Hematopoietic multipotent progenitor cell treated with erythropoietin and hydrocortisone succinate and interleukin-3 and kit ligand, for 15 days (in vitro differentiated cells): ENCODE data around the gene TNIP2.
"Not testable (repeated sequence)": the region's sequence is repeated elsewhere in the genome, so short reads cannot be mapped to it uniquely, and the experiment has no call there.

ENCODE experiments used
- DNase-seq: peaks from one replicate; pipeline ENCODE4 v3.0.0-alpha.2; 2015; ENCODE audit warnings: low spot score

The TNIP2 gene

DNA sequence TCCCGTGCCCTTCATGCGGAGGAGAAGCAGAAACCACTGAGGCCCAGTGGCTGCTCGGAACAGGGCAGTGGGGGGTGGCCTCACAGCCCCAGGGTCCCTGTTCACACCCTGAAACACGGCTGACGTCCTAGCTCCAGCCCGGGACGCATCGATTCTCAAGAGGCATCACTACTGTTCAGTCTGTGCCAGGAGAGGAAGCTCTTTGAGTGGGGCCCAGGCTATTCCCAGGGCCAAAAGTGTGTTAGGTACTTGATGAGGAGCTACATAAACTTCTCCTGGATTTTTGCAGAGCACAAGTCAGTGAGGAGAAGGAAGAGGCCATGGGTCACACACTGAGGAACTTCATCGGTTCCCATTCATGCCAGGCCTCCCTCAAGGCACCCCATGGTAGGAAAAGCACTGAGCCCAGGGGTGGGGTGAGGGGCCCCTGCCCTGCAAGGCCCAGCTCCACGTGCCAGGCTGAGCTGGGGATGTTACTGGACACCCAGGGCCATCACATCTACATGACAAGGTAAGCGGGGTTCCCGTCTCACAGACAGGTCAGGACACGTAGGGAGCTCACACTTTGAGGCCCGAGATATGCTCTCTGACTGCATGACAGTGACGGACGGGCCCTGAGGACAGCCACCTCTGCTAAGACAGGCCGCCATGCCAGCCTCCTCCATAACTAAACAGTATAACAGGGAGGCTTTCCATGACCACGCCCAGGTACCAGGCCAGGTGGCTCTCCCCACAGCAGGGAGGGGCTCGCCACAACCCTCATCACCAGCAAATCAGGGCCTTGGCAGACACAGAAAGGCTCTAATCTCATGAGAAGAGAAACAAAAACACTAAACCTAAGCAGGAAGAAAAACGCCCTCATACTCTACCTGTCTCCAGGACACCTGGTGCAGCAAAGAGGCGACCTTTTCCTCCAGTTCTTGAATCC, 12.4 kb downstream of the TNIP2 start:
- no peak for DNase-seq

DNA sequence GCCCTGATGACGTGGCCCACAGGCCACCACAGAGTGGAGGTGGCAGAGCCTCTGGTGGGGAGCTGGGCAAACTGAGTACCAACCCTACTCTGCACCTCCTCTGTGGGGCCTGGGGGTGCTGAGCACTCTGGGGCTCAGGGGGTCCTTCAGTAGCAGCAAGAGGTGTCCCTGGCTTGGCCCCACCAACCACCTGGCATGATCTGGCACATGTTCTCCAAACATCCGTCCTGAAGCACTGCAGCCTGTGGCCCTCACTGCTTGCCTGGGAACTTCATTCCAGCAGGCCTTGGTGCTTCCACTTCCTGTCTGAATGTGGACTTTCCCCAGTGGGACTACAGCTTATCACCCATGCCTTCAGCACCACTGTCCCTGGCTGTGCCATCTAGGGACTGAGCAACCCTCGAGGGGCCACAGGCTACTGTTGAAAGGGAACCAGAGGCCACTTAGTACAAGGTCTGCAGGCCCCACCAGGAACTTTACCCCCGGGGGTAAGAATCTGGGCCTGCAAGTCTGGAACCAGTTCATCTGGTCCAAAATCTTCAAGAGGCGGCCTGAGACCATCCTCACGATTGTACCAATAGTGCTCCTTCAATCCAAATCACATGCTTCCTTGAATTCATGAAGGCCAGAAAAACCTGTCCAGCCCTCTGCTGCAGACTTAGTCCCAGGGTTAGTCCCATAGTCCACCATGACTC, 13.2 kb downstream of the TNIP2 start:
- no peak for DNase-seq

DNA sequence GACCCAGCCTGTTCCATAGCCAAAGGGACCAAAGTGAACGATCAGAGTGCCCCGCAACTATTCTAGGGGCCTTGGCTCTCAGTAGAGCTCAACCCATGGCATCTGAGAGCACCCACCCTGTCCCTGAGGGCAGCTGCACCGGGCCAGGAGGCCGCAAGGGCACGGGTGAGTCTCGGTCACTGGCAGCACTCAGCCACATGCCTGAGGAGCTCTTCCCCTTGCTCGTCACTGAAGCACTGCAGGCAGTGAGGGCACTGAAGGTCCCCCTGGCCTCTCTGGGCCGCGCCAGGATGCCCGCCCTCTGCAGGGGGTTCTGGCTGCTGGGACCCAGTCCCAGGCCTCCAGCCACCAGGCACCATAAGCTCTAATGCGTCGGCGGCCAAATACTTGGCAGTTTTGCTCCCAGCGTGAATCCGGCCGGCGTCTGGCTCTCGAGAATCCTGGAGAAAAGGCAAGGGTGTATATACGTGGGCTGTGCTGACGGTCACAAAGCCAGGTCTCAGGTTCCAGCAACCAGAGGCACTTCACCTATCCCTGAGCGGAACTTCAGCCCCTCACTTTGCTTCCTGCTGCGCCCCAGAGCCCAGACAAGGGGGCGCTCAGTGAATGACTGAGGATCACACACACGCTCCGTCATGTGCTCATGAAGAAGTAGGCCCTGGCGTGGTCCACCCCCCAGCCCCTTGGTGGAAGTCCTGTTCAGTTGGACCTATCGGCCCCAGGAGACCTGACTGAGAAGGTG, 13.9 kb downstream of the TNIP2 start:
- DNase-seq = no peak

DNA sequence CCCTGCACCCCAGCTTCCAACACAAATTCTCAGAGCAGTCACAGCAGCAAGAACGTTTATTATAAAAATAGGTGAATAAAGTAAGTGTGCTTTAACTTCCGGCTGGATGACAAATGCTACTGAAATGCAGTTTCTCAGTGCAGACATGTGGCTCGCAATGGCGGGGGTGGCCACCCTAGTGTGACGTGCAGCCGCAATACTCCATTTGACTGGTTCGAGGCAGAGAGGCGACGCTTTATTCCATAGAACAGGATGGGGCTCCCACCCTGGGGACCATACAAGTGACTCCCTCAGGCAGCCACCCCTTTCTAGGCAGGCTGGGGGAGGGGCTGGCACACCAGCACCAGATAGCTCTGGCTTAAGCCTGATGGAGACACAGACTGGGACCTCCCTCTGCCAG, 14.5 kb downstream of the TNIP2 start:
- DNase-seq = no peak

DNA sequence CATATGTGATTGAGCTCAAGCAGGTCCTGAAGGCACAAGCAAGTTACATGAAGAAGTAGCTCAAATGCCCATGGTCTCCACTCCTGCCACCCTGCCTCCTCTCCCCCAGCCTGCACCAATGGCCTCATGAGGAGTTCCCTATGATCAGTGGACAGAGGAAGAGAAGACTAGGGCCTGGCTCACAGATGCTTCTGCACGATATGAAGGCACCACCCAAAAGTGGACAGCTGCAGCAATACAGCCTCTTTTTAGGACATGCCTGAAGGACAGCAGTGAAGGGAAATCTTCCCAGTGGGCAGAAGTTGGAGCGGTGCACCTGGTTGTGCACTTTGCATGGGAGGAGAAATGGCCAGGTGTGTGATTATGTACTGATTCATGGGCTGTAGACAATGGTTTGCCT, 17.8 kb downstream of the TNIP2 start:
- DNase-seq = not testable (repeated sequence)

DNA sequence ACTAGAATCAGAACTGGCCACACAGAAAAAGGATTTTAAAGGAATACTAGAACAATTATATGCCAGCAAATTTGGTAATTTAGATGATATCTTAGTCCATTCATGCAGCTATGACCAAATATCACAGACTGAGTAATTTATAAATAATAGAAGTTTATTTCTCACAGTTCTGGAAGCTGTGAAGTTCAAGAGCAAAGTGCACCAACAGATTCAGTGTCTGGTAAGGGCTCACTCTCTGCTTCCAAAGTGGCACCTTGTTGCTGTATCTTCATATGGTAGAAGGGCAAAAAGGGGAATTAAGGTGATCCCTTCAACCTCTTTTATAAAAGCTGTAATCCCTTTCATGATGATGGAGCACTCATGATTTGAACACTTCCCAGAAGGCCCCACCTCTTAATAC, 20.3 kb downstream of the TNIP2 start:
- no peak for DNase-seq

DNA sequence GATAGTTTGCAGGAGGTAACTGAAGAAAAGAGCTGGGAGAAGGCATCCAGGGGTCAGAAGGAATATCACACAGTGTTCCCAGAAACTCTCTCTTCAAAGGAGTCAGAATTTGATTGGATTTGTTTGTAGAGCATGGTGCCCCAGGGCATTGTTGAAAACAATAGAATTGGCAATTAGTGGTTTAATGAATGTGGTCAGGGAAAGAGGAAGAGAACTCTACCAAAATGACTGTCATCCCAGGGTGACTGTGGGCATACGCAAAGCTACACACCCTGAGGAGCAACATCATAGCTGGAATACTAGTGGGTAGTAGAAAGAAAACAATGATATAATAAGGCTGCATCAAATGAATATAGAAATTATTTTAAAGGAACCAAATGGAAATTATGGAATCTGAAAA, 21.5 kb downstream of the TNIP2 start:
- DNase-seq = no peak

DNA sequence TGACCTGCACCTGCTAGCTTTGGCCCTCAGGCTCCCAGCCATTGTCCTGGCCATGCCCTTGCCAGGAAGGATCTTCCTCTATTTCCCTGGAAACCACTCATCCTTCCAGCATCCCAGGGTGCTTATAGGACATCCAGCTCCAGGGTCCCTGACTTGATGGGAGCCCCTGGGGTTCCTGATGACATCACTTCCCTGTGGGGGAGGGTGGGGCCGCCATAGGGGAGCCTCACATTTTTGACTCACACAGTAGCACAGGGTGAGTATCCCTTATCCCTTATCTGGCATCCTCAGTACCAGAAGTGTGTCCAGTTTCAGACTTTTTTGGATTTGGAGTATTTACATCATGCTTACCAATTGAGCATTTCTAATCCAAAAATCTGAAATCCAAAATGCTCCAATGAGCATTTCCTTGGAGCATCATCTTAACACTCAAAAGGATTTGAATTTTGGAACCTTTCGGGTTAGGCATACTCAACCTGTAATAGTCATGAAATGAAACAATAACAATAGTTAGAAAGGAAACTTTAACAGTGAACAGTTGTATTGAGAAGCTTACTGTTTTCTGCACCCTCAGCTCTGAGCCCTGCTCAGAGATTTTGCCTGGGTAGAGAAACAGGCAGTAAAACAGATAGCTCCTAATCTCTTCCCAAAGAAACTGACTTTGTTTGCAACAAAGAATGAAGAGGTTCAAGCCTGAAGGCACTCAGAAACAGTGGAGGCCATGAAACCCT, 22.1 kb downstream of the TNIP2 start:
- DNase-seq = no peak

DNA sequence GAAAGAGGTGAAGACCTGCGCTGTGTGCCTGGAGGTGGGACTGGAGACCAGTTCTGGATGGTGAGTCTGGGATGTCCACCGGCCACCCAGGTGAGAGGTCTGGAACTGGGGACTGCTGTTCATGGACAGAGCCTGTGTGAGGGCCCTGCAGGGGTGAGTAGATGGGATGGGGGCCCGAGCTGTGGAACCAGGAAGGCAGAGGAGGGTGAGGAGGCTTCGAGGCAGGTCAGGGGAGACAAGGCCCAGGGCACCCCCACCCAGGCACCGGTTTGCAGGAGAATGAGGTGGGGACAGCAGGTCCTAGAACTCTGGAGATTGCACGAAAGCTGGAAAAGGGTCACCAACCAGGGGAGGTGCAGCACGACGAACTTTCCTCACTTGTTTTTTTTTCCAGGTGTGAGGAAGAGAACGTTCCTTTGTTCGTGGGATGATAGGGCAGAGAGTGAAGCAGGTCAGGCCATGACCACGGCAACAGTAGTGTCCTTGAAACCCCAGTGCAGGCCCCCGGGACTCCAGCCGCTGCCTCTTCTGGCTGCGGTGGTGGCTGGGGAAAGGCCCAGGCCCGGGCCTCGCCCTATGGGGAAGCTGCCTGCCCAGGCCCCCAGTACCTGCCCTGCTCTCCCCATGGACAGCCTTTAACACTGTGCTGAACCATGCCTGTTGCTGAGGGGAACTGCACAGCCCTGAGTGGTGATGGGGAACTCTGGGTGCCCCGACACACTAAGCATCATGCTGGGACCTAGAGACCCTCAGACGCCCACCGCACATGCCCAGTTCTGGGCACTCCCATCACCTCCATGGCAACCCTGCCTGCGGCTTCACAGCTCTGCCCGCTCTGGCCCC, 22.9 kb downstream of the TNIP2 start:
- DNase-seq = no peak

DNA sequence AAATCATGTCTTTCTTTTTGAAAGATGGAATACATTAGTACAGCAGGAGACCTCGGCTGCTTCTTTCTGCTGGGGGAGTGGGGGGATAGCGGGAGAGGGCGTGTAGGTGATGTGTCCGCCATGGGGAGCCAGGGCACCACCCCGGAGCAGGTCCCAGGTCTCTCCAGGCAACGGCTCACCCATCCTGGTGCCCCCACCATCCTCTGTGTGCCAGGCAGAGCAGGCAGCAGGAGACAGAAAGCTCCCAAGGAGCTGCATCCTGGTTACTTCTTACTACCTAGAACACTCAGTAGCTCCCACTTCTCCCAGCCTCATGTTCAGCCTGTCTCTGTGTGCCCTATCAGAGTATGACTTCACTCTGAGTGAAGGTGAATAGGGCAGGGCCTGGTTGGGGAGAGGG, 23.6 kb downstream of the TNIP2 start:
- DNase-seq = no peak

DNA sequence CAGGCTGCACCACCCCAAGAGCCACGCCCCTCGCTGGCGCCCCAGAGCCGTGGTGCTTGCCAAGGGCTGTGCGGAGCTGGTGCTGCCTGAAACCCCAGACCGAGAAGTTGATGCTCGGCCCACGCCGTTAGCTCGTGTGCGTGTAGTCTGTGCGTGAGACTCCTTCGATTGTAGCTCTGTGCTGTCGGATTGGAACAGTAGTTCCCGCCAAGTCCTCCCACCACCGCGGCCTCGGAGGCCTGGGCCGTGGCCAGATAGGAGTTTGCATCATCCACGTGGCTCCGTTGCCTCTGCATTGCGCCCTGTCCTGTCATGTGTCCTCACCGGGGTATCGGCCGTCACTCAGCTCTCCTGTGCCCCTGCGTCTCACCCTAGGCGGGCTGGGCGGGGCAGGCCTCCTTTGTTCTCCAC, 24.2 kb downstream of the TNIP2 start:
- DNase-seq = no peak

DNA sequence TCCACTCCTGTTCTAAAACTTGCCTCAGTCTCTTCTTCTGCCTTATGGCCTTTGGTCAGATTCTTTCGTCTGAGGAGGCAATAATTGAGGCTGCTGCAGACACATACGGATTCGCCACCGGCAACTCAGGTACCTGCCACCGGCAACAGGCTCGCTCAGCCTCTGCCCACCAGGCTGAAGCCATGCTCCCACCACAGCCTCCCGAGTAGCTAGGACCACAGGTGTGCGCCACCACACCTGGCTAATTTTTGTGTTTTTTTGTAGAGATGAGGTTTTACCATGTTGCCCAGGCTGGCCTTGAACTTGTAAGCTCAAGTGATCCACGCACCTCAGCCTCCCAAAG, 26.6 kb downstream of the TNIP2 start:
- no peak for DNase-seq

DNA sequence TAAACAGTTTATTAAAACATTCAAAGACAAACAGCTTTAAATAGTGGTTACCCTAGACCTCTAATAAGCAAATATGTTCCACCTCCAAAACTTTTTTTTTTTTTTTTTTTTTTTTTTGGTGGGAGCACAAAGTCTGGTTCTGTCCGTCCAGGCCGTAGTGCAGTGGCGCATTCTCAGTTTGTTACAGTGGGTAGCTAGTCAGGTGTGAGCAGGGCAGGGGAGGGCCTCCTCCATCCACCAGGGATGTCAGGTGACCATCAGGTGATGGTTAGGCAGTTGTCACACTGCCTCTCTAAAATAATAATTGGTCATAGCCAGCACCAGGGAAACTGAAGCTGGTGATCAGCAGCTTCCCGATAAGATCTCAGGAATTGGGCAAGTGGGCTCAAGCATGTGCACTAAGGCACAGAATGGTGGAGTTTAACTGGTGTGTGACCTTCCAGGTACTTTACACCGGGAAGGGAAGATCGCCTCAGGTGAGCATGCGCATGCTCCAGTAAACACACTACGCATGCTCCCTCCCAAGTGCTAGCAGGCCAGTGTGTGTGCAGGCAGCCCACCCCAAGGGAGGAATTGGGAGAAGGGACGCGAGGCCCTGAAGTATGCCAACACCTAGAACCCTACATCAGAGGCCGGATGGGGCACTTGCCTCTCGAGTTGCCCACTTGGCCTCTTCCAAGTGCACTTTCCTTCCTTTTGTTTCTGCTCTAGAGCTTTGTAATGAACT, 27.2 kb downstream of the TNIP2 start:
- no peak for DNase-seq

DNA sequence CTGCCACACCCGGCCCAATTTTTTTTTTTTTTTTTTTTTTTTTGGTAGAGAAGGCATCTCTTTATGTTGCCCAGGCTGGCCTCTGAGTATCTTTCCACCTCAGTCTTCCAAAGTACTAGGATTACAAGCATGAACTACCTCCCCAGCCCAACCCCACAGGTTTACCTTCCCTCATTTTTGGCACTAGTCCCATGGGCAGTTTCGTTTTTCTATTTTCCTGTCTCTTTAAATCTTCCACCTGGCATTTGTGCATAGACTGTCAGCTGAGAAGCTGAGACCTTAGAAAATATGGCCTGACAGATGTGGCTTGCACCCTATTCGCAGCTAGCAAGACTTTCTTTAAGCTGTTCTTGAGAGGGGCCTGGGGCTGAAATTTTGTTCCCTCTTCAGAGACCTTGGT, 27.9 kb downstream of the TNIP2 start:
- DNase-seq = no peak

DNA sequence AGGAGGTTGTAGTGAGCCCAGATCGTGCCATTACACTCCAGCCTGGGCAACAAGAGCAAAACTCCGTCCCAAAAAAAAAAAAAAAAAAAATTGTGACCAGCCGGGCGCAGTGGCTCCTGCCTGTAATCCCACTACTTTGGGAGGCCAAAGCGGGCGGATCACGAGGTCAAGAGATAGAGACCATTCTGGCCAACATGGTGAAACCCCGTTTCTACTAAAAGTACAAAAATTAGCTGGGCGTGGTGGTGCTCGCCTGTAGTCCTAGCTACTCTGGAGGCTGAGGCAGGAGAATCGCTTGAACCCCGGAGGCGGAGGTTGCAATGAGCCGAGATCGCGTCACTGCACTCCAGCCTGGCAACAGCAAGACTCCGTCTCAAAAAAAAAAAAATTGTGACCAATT, 29.3 kb downstream of the TNIP2 start:
- not testable (repeated sequence) for DNase-seq

DNA sequence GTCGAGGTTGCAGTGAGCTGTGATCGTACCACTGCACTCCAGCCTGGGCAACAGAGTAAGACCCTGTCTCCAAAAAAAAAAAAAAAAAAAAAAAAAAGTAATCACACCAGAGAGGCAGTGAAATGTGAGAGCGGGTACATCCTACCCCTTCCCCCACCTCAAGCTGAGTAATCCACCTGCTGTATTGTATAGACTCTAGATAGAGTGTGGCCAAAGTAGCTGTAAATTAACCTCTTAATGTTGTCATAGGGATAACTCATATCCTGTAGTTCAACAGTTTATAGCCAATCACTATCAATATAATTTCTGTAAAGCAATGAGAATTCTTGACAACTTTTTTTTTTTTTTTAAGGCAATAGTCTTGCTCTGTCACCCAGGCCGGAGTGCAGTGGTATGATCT, 30.8 kb downstream of the TNIP2 start:
- no peak for DNase-seq

DNA sequence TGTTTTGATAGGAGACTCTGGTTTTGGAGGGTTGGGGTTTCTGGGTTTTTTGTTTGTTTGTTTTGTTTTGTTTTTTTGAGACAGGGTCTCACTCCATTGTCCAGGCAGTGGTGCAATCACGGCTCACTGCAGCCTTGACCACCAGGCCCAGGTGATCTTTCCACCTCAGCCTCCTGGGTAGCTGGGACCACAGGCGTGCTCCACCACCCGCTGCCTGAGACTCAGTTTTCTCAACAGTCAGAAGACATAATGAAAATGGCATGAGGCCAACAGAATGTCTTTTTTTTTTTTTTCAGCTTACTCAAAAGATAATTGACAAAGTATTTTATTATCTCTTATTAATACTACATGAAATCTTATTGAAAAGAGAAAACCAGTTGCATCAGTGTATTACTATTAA, 32.4 kb downstream of the TNIP2 start:
- no peak for DNase-seq

DNA sequence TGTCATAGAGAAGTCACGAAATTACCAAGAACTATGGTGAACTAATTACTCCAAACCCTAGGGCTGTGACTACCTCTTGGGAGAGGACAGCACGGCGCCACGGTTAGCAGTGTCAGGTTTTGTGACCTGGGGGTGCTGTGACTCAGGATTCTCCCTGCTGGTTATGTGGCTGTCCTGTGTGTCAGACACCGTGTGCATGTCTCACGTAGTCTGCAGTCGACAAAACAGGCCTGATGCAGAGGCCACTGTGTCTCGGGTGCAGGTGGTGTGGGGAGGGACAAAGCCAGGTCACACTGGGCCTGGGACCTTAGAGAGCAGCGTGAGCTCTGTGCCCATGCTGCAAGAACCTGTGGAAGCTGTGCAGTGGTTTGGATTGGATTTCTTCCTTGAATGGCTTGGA, 34.1 kb downstream of the TNIP2 start:
- no peak for DNase-seq

DNA sequence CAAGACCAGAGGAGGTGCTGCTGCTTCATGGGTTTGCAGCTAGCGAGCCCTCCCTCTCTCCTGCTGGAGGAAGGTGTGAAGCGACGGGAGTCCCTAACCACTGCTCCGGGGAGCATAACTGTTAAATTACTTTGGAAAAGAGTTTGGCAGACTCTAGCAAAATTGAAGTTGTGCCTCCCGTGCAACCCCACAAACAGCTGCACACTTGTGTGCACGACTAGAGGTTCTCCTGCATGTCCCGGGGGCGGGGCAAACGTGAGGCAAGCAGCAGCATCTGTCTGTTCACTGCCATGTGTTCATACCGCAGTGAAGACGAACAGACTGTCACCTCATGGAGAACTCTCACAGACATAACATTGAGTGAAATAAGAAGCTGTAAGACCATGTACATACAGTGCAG, 34.5 kb downstream of the TNIP2 start:
- DNase-seq = no peak

DNA sequence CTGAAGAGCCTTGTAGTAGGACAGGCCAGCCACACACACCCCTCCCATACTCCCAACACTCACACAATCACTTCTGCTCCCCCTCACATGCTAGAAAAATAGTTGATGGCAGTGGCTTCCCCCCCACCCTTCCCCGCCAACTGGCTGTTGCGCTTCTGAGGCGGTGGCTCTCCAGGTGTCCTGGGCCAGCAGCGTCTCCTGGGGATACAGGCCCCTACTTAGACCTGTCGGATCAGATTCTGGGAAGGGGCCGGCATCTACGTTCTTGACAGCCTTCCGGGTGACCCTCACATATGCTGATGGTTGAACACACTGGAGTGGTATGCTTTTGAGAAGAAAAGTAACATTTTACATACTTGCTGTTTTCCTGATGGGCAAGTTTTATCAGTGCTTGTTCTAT, 39.9 kb downstream of the TNIP2 start:
- DNase-seq = no peak

DNA sequence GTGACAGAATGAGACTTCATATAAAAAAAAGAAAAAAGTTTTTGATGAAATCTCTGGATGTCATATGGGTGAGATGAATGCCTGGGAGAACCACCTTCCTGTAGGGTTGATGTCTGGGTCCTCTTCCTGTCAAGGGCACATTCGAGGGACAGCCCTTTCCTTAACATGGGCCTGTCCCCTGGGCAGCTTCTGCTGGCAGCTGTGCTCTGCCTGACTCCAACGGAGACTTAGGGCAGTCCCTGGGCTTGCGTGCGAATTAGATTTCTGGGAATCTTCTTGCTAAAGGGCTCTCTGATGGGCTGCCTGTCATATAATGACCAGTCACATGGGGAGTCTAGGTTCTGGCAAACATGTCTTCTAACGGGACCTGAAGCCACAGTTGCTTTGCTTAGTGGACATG, 40.7 kb downstream of the TNIP2 start:
- no peak for DNase-seq
